ENCODE results near the gene GSDMA. TPM values are rescaled to one million over a fixed set of nuclear protein-coding genes. Genes with fewer than 3 reads are reported as not detected.

GSDMA gene
- total and polyA plus RNA-seq, 8 donors, result 0.09 to 0.73 TPM; not detected in 6

- Histone ChIP-seq H3K36me3 (peaks cover 0 to 24% (median 18%) of the 10 kb centered on the region in 3 donors), H3K9me3 (no peaks in the 10 kb centered on the region), H3K4me1 (peaks cover 20 to 22% (median 22%) of the 10 kb centered on the region in 3 donors), H3K4me3 (peak overlapping the region; percentile 47 to 86 (median 74)), H3K27me3 (no peaks in the 10 kb centered on the region), H3K27ac (peak overlapping the region; percentile 82 to 94 (median 87))
- no peak for FAIRE-seq
- WGBS, 2 donors, result 1 to 2% methylated on average over 15 of the region's 15 CpGs
- DNase-seq, result peak; percentile 63 to 82 (median 76)
- intact Hi-C loops (cut with DNase I), result no loop called here
- peak; percentile 54 to 64 (median 56) for ATAC-seq
- TF ChIP-seq CTCF (IDR thresholded peaks at IDR 0.05), result no peak
Observed at GRCh38 chr17:39926588-39927100, 36.2 kb upstream of the GSDMA start.

- intact Hi-C loops (cut with DNase I), result no loop called here
- FAIRE-seq (peak; percentile 20), DNase-seq (peak; percentile 93 to 98 (median 96)), ATAC-seq (peak; percentile 89 to 95 (median 93))
- TF ChIP-seq CTCF (IDR thresholded peaks at IDR 0.05), result no peak
- Histone ChIP-seq H3K9me3 (no peaks in the 10 kb centered on the region), H3K4me3 (peak within 1 kb of the TSS; percentile 47 to 86 (median 74)), H3K4me1 (peaks cover 20 to 22% (median 22%) of the 10 kb centered on the region in 3 donors), H3K27ac (peak within 1 kb of the TSS; percentile 82 to 94 (median 87)), H3K36me3 (peaks cover 0 to 18% (median 12%) of the 10 kb centered on the region in 3 donors), H3K27me3 (no peaks in the 10 kb centered on the region)
- 1% methylated on average over 69 to 72 of the region's 72 CpGs for WGBS, 2 donors
Observed at GRCh38 chr17:39927101-39927928, 35.5 kb upstream of the GSDMA start, which contains the start of the genes LRRC3C and ORMDL3. Gene LRRC3C, plus strand, starts transcription at chr17:39927732. Its CDS starts 13,792 bp downstream, at chr17:39941524. Gene ORMDL3, minus strand, starts transcription at chr17:39927601. Its CDS starts 3,398 bp downstream, at chr17:39924203.

- Histone ChIP-seq H3K4me1 (peaks cover 20 to 22% (median 22%) of the 10 kb centered on the region in 3 donors), H3K27ac (peak overlapping the region; percentile 82 to 94 (median 87)), H3K4me3 (peak overlapping the region; percentile 47 to 86 (median 74)), H3K27me3 (no peaks in the 10 kb centered on the region), H3K36me3 (peaks cover 0 to 9% (median 3%) of the 10 kb centered on the region in 3 donors), H3K9me3 (no peaks in the 10 kb centered on the region)
- intact Hi-C loops (cut with DNase I), result no loop called here
- DNase-seq (peak; percentile 40 to 72 (median 52)), ATAC-seq (peak; percentile 24 to 42 (median 33)), FAIRE-seq (no peak)
- 14 to 17% methylated on average over 17 of the region's 17 CpGs for WGBS, 2 donors
- TF ChIP-seq CTCF (IDR thresholded peaks at IDR 0.05), result no peak
Observed at GRCh38 chr17:39927929-39928857, 34.6 kb upstream of the GSDMA start.

- Histone ChIP-seq H3K9me3 (no peaks in the 10 kb centered on the region), H3K27ac (peak overlapping the region; percentile 82 to 94 (median 87)), H3K36me3 (peaks cover 0 to under 1% (median 0%) of the 10 kb centered on the region in 3 donors), H3K4me3 (no peak overlapping the region), H3K4me1 (peaks cover 20 to 22% (median 22%) of the 10 kb centered on the region in 3 donors), H3K27me3 (no peaks in the 10 kb centered on the region)
- FAIRE-seq (no peak), ATAC-seq (peak in 2 of 4 donors; percentile 6 to 7), DNase-seq (no peak)
- 58 to 59% methylated on average over 8 of the region's 8 CpGs for WGBS, 2 donors
- intact Hi-C loops (cut with DNase I), result no loop called here
- TF ChIP-seq CTCF (IDR thresholded peaks at IDR 0.05), result no peak
Observed at GRCh38 chr17:39928858-39929645, 33.8 kb upstream of the GSDMA start.

All from pancreas (tissue), 10 donors.